Muscle layer of colon (tissue), 2 donors: Measurements from ENCODE around the gene KMT2D.

Experiments used
- H3K27ac ChIP-seq: one replicate; pipeline ENCODE4 v1.7.0; 2013; ENCODE audit warnings: low read depth, mild to moderate bottlenecking, low read length, moderate library complexity
- H3K27me3 ChIP-seq, 2 donors: one replicate each; pipeline ENCODE4 v1.7.0; 2013; ENCODE audit warnings: low read length in 2 of 2, mild to moderate bottlenecking in 2 of 2; ENCODE audit not compliant: insufficient read depth in 2 of 2, control insufficient read depth in 1 of 2
- H3K36me3 ChIP-seq: one replicate; pipeline ENCODE4 v1.7.0; 2013; ENCODE audit warnings: mild to moderate bottlenecking, low read length; ENCODE audit not compliant: insufficient read depth
- H3K4me1 ChIP-seq: one replicate; pipeline ENCODE4 v1.7.0; 2013; ENCODE audit warnings: mild to moderate bottlenecking, low read length; ENCODE audit not compliant: insufficient read depth
- H3K4me3 ChIP-seq, 2 donors: one replicate each; pipeline ENCODE4 v1.7.0; 2013; ENCODE audit warnings: low read length in 2 of 2, low read depth in 1 of 2, mild to moderate bottlenecking in 1 of 2, moderate library complexity in 1 of 2
- H3K9ac ChIP-seq: one replicate; pipeline ENCODE4 v1.7.0; 2013; ENCODE audit warnings: low read length
- H3K9me3 ChIP-seq: one replicate; pipeline ENCODE4 v1.7.0; 2013; ENCODE audit warnings: mild to moderate bottlenecking, low read length
- donor health status: abdominal sarcoma.
- donor health status: Adenocarcinoma of cecum.

The KMT2D gene

DNA sequence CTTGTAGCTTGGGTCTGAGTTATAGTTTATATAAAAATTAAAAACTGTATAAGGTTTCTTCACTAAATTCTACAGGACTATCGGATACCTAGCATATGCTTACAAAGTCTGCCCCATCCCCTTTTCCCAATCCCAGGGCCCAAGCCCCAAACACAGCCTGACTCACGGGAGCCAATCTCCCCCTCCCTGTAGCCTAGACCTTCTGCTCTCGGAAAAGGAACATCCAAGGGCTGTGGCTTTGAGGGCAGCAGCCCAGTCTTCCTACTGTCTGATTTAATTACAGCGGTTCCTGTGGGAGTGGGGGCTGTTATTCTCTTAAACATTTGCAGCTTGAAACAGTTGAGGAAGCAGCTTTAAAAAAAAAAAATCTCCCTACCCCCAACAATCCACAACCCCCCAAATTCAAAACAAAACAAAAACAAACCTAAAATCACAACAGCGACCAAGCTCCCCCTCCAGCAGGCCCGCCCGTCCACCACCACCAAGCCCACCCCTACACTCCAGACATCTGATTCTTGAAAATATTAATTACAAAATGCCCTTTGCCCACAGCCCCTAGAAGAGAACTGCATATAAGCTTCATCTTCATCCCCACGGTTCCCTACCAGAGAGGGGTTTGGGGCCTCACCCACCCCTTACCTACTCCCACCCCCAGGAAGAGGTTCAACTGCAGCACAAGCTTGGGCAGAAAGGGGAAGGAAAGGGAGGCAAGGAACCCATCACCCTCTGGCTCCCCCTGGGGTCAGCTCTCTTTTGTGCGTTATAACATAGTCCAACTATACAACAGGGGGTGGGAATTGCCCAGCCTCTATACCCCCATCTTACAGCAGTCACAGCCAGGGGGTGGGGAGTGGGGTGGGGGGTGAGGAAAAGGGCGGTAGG, 40.9 kb downstream of the KMT2D start:
- no peak overlapping the region for H3K9ac ChIP-seq

DNA sequence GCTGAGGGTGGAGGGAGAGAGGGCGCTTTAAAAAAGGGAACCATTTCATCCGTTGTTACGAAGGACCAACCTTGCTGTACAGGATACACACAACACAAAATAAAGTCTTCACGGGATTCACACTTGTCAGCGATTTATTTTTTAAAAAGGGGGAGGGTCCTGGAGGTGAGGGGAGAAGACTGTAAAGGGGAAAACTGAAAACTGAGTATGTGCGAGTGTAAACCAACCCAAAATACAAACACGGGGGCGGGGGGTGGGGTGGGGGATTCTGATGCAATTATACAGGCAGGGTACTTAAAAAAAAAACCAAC, 41.5 kb downstream of the KMT2D start:
- Histone ChIP-seq H3K27me3 (no peaks in the 10 kb centered on the region), H3K9ac (peak overlapping the region; percentile 98), H3K4me3 (peak overlapping the region; percentile 51 to 98), H3K36me3 (peaks cover 32% of the 10 kb centered on the region), H3K9me3 (no peaks in the 10 kb centered on the region), H3K4me1 (peaks cover 11% of the 10 kb centered on the region), H3K27ac (peak overlapping the region; percentile 74)

More for the DNA sequence above, 40.9 kb downstream of the KMT2D start:
- Histone ChIP-seq H3K4me1 (peaks cover 11% of the 10 kb centered on the region), H3K27me3 (no peaks in the 10 kb centered on the region), H3K36me3 (peaks cover 38% of the 10 kb centered on the region), H3K27ac (peak overlapping the region; percentile 74), H3K9me3 (no peaks in the 10 kb centered on the region), H3K4me3 (no peak overlapping the region)

DNA sequence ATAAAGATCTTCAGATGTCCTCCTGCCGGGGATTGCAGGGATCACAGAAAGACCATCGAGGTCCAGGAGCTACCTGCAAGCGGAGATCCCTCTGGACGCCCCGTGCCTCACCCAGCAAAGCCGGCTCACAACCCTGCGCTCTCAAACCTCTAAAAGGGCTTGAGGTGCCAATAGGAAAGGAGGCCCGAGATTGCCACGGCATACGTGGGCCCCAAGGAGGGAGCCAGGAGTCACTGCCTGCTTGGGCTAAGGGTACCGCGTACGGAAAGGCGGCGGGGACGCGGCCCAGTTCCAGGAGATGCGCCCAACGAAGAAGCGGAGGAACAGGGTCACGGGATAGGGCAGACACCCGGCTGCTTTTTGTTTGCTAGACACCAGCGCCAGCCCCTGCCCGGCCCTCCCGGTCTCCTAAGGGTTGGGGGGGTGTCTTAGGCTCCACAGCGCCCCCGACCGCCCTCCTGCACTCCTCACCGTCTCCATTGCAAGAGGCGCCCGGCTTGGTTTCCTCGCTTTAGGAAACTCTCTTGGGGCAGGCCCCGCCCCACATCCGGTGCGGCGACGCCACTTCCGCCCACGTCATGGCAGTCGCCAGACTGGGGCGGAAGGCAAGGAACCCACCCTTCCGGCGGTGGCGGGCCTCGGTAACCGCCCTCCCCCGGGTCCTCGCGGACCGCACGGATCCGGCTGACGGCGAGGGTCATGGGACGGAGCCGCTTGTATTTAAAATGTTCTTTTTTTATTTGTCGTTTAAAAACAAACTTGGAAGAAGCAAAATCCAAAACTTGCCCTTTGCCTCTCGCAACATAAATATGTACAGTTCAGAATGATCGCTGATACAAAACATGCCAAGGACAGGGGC, 42.1 kb downstream of the KMT2D start, which contains the start of gene PRKAG1:
Gene PRKAG1, minus strand, starts transcription at position 516 of the 859 bp plus-strand sequence. Its CDS starts 36 bp downstream, at position 480.
- Histone ChIP-seq H3K27ac (peak within 1 kb of the TSS; percentile 74), H3K36me3 (peaks cover 26% of the 10 kb centered on the region), H3K27me3 (no peaks in the 10 kb centered on the region), H3K9me3 (no peaks in the 10 kb centered on the region), H3K4me1 (peaks cover 11% of the 10 kb centered on the region), H3K4me3 (peak within 1 kb of the TSS; percentile 70 to 98), H3K9ac (peak within 1 kb of the TSS; percentile 98)

DNA sequence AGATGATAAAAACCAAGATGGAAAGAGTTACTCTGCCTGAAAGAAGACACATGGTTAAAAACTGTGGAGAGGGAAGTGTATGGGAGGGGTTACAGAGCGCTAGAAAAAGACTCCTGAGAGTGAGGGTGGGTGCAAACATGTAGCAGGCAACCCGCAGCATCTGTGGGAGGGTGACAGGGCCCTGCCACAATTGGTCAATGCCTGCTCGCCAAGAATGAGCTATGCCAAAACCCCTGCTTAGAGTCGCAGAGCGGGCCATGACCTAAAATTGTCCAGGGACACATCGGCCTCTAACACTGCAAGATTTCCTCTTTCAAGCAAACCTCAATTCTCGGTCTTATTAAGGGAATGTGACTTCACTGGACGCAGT, 42.7 kb downstream of the KMT2D start:
- Histone ChIP-seq H3K27ac (peak overlapping the region; percentile 74), H3K27me3 (no peaks in the 10 kb centered on the region), H3K36me3 (peaks cover 21% of the 10 kb centered on the region), H3K4me1 (peaks cover 11% of the 10 kb centered on the region), H3K9me3 (no peaks in the 10 kb centered on the region), H3K4me3 (peak overlapping the region; percentile 70 to 98), H3K9ac (peak overlapping the region; percentile 98)

DNA sequence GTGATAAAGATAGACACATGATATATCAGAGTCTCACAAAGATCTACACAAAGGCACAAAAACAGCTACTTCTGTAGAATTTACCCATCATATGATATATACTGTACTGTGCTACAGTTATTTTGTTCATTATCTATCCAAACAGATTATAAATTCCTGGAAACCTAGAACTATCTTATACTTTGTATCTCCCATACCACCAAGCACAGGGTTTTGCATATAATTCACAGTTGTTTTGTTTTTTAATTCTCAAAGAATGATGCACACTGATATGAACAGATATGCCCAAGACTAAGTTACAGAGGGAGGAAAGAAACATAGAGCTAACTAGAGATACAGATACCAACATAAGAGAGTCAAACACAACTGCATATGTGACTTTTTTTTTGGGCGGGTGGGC, 45.4 kb downstream of the KMT2D start:
- Histone ChIP-seq H3K27ac (no peak overlapping the region), H3K4me1 (peaks cover 11% of the 10 kb centered on the region), H3K9ac (no peak overlapping the region)

DNA sequence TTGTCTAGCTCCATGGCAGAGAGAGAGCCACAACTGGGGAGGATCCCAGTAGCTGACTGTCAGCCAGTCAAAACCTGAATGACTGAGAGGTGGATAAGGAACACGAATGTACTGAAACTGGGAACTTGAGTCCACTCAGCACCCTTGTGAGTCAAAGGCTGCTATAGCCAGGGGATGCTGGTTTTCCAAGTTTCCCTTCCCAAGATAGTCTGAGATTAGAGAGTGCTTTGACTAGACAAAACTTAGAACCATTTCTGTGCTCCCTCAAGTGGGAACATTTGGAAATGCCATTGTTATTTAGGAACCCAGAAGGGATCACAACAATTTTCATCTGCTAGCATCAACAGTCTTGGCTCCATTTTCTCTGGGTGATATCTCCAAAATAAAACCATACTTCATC, 46.0 kb downstream of the KMT2D start:
- no peak overlapping the region for H3K4me3 ChIP-seq
- H3K4me1 ChIP-seq: peaks cover 11% of the 10 kb centered on the region
- no peak overlapping the region for H3K27ac ChIP-seq
- no peaks in the 10 kb centered on the region for H3K27me3 ChIP-seq
- no peak overlapping the region for H3K9ac ChIP-seq
- peaks cover 29% of the 10 kb centered on the region for H3K36me3 ChIP-seq
- H3K9me3 ChIP-seq: no peaks in the 10 kb centered on the region

More for the DNA sequence above, 45.4 kb downstream of the KMT2D start:
- no peaks in the 10 kb centered on the region for H3K27me3 ChIP-seq
- H3K36me3 ChIP-seq: peaks cover 25% of the 10 kb centered on the region
- no peak overlapping the region for H3K4me3 ChIP-seq
- H3K9me3 ChIP-seq: no peaks in the 10 kb centered on the region

DNA sequence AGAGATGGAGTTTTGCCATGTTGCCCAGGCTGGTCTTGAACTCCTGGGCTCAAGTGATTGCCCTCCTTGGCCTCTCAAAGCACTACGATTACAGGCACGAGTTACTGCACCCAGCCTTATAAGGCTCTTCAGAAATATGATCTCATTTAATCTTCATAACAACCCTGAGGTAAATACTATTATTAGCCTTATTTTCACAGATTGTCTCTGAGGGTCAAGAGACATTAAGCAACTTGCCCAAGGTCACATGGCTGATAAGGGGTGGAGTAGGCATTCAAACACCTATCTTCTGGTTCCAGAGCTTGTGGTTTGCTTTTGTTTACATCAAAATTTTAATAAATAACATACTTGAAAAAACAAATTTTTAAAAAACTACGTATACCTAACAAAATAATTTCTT, 47.2 kb downstream of the KMT2D start:
- H3K4me3 ChIP-seq: no peak overlapping the region
- no peaks in the 10 kb centered on the region for H3K9me3 ChIP-seq
- H3K9ac ChIP-seq: no peak overlapping the region
- H3K27me3 ChIP-seq: peaks cover 0 to 1% of the 10 kb centered on the region in 2 donors
- H3K4me1 ChIP-seq: peaks cover 11% of the 10 kb centered on the region
- H3K27ac ChIP-seq: no peak overlapping the region
- peaks cover 29% of the 10 kb centered on the region for H3K36me3 ChIP-seq

DNA sequence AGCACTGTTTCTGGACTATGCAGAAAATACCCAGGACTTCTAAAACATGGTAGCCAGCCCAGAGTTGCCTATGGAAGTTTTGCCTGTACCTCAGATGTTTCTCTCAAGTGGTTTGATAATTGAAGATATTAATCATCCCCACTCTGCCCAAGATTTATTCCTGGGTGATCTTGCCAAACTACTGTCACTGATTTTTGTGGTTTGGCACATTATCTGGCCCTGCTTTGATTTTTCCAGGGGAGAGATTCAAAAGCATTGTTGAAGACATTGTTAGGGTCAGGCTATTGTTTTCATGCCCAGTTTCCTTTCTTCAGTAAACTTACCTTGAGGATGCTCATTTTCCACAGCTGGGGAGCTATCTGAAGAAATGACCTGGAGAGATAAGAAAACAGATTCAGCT, 47.9 kb downstream of the KMT2D start:
- no peak overlapping the region for H3K27ac ChIP-seq
- H3K9ac ChIP-seq: no peak overlapping the region
- H3K27me3 ChIP-seq: peaks cover 0 to 5% of the 10 kb centered on the region in 2 donors
- H3K4me3 ChIP-seq: no peak overlapping the region
- H3K9me3 ChIP-seq: no peaks in the 10 kb centered on the region
- peaks cover 8% of the 10 kb centered on the region for H3K4me1 ChIP-seq
- H3K36me3 ChIP-seq: peaks cover 29% of the 10 kb centered on the region
